Endothelial cell of umbilical vein (primary cell): ENCODE results near the gene SIRPA.

Source experiments
- CTCF ChIP-seq, 2 donors: IDR thresholded peaks; 1 replicate in 1 of 2; 2 replicates in 1 of 2; pipeline ENCODE4 v1.5.1; 2011; ENCODE audit warnings: low read length in 2 of 2, mild to moderate bottlenecking in 2 of 2, moderate library complexity in 2 of 2, control low read depth in 1 of 2, inconsistent platforms in 1 of 2, low read depth in 1 of 2; ENCODE audit not compliant: insufficient read depth in 1 of 2; ENCODE audit errors: extremely low read depth in 1 of 2
- EZH2 ChIP-seq: IDR thresholded peaks from 2 replicates; pipeline ENCODE4 v1.6.1; 2012; ENCODE audit warnings: borderline replicate concordance, low read depth, mild to moderate bottlenecking, moderate library complexity, low read length, inconsistent platforms; ENCODE audit not compliant: severe bottlenecking
- FOS ChIP-seq: IDR thresholded peaks from 2 replicates; pipeline ENCODE4 v1.6.1; 2011; ENCODE audit warnings: mild to moderate bottlenecking, low read length, moderate library complexity, borderline replicate concordance; ENCODE audit not compliant: insufficient read depth
- JUN ChIP-seq: IDR thresholded peaks from 2 replicates; pipeline ENCODE4 v1.6.1; 2011; ENCODE audit warnings: borderline replicate concordance, low read depth; ENCODE audit not compliant: insufficient read length, insufficient read depth
- MAX ChIP-seq: IDR thresholded peaks from 2 replicates; pipeline ENCODE4 v1.6.1; 2011; ENCODE audit not compliant: insufficient read depth, insufficient read length
- MYC ChIP-seq: IDR thresholded peaks from one replicate; pipeline ENCODE4 v1.6.1; 2011; ENCODE audit warnings: mild to moderate bottlenecking, low read depth, low read length
- POLR2A ChIP-seq: IDR thresholded peaks from 2 replicates; pipeline ENCODE4 v1.6.1; 2012; ENCODE audit warnings: low read depth, mild to moderate bottlenecking, control low read depth, low read length
- POLR2AphosphoS5 ChIP-seq: IDR thresholded peaks from 2 replicates; pipeline ENCODE4 v1.6.1; 2012; ENCODE audit warnings: low read depth, mild to moderate bottlenecking, control low read depth, low read length, moderate library complexity; ENCODE audit not compliant: insufficient read depth

GRCh38 chr20:1890469-1891262, 4.5 kb upstream of the SIRPA start:
- TF ChIP-seq CTCF (IDR thresholded peaks at IDR 0.05; ENCODE audit: extremely low read depth in 1 of 2, insufficient read depth in 1 of 2, low read depth in 1 of 2, low read length in 2 of 2) = no peak
- TF ChIP-seq EZH2 = no peak
- no peak for TF ChIP-seq POLR2A
- no peak for TF ChIP-seq MAX
- TF ChIP-seq POLR2AphosphoS5 = no peak
- no peak for TF ChIP-seq JUN
- TF ChIP-seq FOS = no peak
- no peak for TF ChIP-seq MYC
